ENCODE results near the gene PLCL2.

PLCL2 gene

DNA sequence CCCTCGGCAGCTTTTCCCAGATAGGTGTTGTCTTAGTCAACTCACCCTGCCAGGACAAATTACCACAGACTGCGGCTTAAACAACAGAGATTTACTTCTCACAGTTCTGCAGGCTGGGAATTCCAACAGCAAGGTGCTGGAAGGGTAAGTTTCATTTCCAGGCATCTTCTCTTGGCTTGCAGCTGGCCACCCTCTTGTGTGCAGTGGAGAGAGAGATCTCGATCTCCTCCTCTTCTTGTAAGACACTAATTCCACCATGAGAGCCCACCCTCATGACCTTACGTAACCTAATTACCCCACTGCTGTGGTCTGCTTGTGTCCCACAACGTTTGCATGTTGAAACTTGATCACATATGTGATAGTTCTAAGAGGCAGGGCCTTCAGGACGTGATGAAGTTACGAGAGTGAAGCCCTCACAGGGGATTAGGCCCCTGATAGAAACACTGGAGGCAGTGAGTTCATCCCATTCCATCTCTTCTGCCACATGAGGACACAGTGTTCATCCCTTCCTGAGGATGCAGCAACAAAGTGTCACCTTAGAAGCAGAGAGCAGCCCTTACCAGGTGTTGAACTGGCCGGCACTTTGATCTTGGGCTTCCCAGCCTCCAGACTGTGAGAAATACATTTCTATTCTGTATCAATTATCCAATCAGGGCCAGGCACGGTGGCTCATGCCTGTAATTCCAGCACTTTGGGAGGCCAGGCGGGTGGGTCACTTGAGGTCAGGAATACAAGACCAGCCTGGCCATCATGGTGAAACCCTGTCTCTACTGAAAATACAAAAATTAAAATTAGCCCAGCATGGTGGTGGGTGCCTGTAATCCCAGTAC, 247.7 kb downstream of the PLCL2 start:
- DNase-seq: no peak

DNA sequence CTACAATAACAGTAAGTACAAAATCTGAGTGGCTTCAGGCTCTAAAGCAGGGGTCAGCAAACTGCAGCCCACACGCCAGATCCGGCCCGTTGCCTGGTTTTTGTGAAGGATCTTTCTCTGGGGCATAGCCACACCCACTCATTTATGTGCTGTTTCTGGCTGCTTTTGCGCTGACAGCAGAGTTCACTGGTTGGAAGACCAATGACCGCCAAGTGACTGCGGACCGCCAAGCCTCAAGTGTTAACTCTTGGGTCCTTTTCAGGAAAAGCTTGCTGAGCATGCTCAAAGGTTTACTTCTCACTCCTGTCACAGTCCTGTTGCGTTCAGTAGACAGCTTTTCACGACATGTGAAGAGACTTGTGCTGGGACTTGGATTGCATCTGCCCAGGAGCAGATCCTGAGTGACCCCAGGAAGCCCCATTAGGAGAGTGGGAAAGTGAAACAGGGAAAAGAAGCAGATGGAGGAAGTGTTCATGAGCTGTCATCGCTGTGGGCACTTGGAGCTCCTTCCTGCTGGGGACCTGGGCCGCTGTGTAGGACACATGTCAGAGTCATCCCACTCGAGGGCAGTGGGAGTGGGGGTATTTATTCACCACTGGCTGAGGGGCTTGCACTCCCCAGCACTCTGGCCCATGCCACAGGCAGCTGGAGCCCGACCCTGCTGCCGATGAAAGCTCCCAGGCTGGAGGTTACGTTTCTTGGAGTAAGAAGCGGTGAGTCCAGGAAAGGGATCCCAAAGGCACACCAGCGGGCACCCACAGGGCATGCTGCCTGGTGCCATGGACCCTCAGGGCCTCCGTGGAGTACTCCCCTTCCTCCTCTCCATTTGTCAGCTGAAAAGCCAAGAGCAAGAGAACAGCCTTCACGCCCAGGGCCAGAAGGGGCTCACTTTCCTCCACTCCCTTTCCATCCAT, 249.1 kb downstream of the PLCL2 start:
- DNase-seq: no peak

DNA sequence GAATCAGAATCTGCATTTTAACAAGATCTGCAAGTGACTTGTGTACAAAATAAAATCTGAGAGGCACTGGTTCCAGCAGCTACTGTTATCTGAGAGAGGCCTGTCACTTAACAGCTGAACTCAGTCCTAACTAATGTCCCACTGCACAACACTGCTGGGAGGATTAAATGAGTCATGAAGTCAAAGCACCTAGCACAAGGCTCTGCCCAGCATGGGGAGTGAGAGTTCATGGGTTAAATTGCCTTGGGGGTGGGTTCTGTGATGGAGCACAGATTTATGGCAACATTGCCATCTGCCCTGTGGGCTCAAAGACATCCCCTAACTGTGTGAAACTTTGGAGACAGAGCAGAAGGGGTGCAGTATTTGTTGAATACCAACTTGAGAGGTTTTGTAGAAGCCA, 250.9 kb downstream of the PLCL2 start:
- DNase-seq: no peak

GRCh38 chr3:17136136-17136721, 251.5 kb downstream of the PLCL2 start:
- no peak for DNase-seq

DNA sequence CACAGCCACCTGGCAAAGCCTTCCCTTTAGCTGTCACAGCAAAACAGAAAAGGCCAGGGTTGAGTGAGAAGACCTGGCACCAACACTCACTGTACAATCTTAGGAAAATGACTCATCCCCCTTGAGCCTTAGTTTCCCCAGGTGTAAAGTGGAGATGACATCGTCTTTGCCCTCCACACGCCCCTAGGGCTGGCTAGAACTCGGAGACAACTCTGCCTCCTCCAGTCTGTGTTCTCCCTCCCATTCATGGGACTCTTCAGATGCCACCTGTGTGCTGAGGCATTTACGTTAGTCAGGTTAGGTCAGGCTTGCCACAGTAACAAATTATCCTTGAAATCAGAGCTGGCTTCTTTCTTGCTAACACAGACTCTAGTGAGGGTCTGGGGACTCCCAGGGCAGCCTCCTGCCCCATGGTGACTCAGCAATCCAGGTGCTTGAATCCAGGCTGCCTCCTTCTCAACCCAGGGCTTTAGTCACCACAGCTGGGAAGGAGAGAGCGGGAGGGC, 252.6 kb downstream of the PLCL2 start:
- no peak for DNase-seq

- DNase-seq: no peak
These were observed 253.7 kb downstream of the PLCL2 start for GRCh38 chr3:17138246-17139039.
